CD4-positive, alpha-beta T cell treated with Interleukin-10 for 1 hour (primary cell): ENCODE measurements around the gene GNAS-AS1.

Experiments
- DNase-seq: peaks from one replicate; pipeline ENCODE4 v3.0.0-alpha.2; 2020

Gene GNAS-AS1

GRCh38 chr20:58884966-58885365, 34.3 kb upstream of the GNAS-AS1 start:
- no peak for DNase-seq

- DNase-seq, result no peak
These were observed 32.6 kb upstream of the GNAS-AS1 start for GRCh38 chr20:58883241-58883691.

GRCh38 chr20:58882704-58883089, 32.0 kb upstream of the GNAS-AS1 start:
- no peak for DNase-seq

GRCh38 chr20:58880994-58881752, 30.5 kb upstream of the GNAS-AS1 start:
- DNase-seq, result peak; percentile 8

- DNase-seq, result no peak
These were observed 29.7 kb upstream of the GNAS-AS1 start for GRCh38 chr20:58880441-58880840.

- DNase-seq, result no peak
These were observed 27.7 kb upstream of the GNAS-AS1 start for GRCh38 chr20:58878399-58878798.

GRCh38 chr20:58877976-58878360, 27.3 kb upstream of the GNAS-AS1 start:
- no peak for DNase-seq

GRCh38 chr20:58877050-58877975, 26.6 kb upstream of the GNAS-AS1 start:
- no peak for DNase-seq

GRCh38 chr20:58876437-58876836, 25.7 kb upstream of the GNAS-AS1 start:
- DNase-seq, result no peak

- no peak for DNase-seq
These were observed 24.9 kb upstream of the GNAS-AS1 start for GRCh38 chr20:58875541-58876134.

- DNase-seq, result no peak
These were observed 24.4 kb upstream of the GNAS-AS1 start for GRCh38 chr20:58875111-58875510.

GRCh38 chr20:58874469-58874868, 23.8 kb upstream of the GNAS-AS1 start:
- no peak for DNase-seq

GRCh38 chr20:58871533-58872102, 20.9 kb upstream of the GNAS-AS1 start:
- no peak for DNase-seq

- DNase-seq, result peak; percentile 64
These were observed 19.8 kb upstream of the GNAS-AS1 start for GRCh38 chr20:58870293-58871014.

GRCh38 chr20:58869662-58870227, 19.0 kb upstream of the GNAS-AS1 start:
- DNase-seq, result no peak

GRCh38 chr20:58868795-58869194, 18.1 kb upstream of the GNAS-AS1 start:
- DNase-seq, result no peak

- no peak for DNase-seq
These were observed 16.5 kb upstream of the GNAS-AS1 start for GRCh38 chr20:58867211-58867610.

GRCh38 chr20:58865843-58866242, 15.1 kb upstream of the GNAS-AS1 start:
- no peak for DNase-seq

GRCh38 chr20:58864346-58864745, 13.6 kb upstream of the GNAS-AS1 start:
- DNase-seq, result peak; percentile 35

- no peak for DNase-seq
These were observed 12.5 kb upstream of the GNAS-AS1 start for GRCh38 chr20:58863044-58863790.
